ENCODE data around the gene NR5A2.

Gene NR5A2

GRCh38 chr1:200043336-200043668, 15.8 kb downstream of the NR5A2 start:
- no peak for DNase-seq (ENCODE audit: low read depth)
- no peak for TF ChIP-seq CTCF (conservative IDR thresholded peaks at IDR 0.05; ENCODE audit: low read length)
- peak overlapping the region; percentile 67 for H3K4me3 ChIP-seq (ENCODE audit: low read length)

GRCh38 chr1:200046115-200046514, 18.6 kb downstream of the NR5A2 start:
- TF ChIP-seq CTCF (conservative IDR thresholded peaks at IDR 0.05; ENCODE audit: low read length) = no peak
- DNase-seq (ENCODE audit: low read depth) = no peak
- no peak overlapping the region for H3K4me3 ChIP-seq (ENCODE audit: low read length)

GRCh38 chr1:200048244-200048643, 20.7 kb downstream of the NR5A2 start:
- DNase-seq (ENCODE audit: low read depth) = no peak
- H3K4me3 ChIP-seq (ENCODE audit: low read length) = no peak overlapping the region
- TF ChIP-seq CTCF (conservative IDR thresholded peaks at IDR 0.05; ENCODE audit: low read length) = no peak

- no peak overlapping the region for H3K4me3 ChIP-seq (ENCODE audit: low read length)
- DNase-seq (ENCODE audit: low read depth) = no peak
- no peak for TF ChIP-seq CTCF (conservative IDR thresholded peaks at IDR 0.05; ENCODE audit: low read length)
These were observed 22.3 kb downstream of the NR5A2 start for GRCh38 chr1:200049810-200050209.

GRCh38 chr1:200051620-200052019, 24.1 kb downstream of the NR5A2 start:
- TF ChIP-seq CTCF (conservative IDR thresholded peaks at IDR 0.05; ENCODE audit: low read length) = no peak
- H3K4me3 ChIP-seq (ENCODE audit: low read length) = no peak overlapping the region
- DNase-seq (ENCODE audit: low read depth) = no peak

GRCh38 chr1:200053091-200053490, 25.6 kb downstream of the NR5A2 start:
- TF ChIP-seq CTCF (conservative IDR thresholded peaks at IDR 0.05; ENCODE audit: low read length) = no peak
- no peak for DNase-seq (ENCODE audit: low read depth)
- no peak overlapping the region for H3K4me3 ChIP-seq (ENCODE audit: low read length)

- no peak for DNase-seq (ENCODE audit: low read depth)
- 0 out of 2 replicates have a peak, but pooled peaks have one; percentile 10 for TF ChIP-seq CTCF (conservative IDR thresholded peaks at IDR 0.05; ENCODE audit: low read length)
- H3K4me3 ChIP-seq (ENCODE audit: low read length) = no peak overlapping the region
These were observed 26.1 kb downstream of the NR5A2 start for GRCh38 chr1:200053646-200054045.

All from AG10803 (cell line).